HepG2 (cell line): Measurements from ENCODE around the gene GNG13. TPM values are rescaled to one million over a fixed set of nuclear protein-coding genes. Genes with fewer than 3 reads are reported as not detected.

Experiments
- ATAC-seq: fragments of 200-7000 bp; cut with Tn5 transposase; 3 replicates; pipeline ENCODE4 v1.9.1; 2020; ENCODE audit warnings: mild to moderate bottlenecking, moderate library complexity
- BruUV-seq: library from RNA; stranded (reverse); fragments of 400-500 nt; replicated peaks from 2 replicates; lab custom pipeline; 2021; lab: Mats Ljungman, UMichigan
- CTCF ChIA-PET: fragments of 300-600 bp; formaldehyde crosslinking; extraction: SDS; loops from one replicate; lab custom pipeline; 2021; ENCODE audit warnings: low total read pairs, inconsistent platforms, low intra/inter-chr PET ratio; lab: Yijun Ruan, JAX
- POLR2A ChIA-PET: fragments of 350-600 bp; sonication (Branson Sonifier 250); formaldehyde crosslinking; loops from one replicate; lab custom pipeline; 2020; ENCODE audit warnings: antibody characterized with exemption, inconsistent platforms; lab: Yijun Ruan, JAX
- DNase-seq: peaks from one replicate; pipeline ENCODE4 v3.0.0-alpha.2; 2015; ENCODE audit warnings: low spot score
- FAIRE-seq: peaks from 3 replicates; lab custom pipeline; 2011; peaks lifted over from hg19 to GRCh38; lab: Jason Lieb, UNC
- H2AFZ ChIP-seq: one replicate; pipeline ENCODE4 v1.6.1; 2011; ENCODE audit warnings: low read length, inconsistent platforms
- H3K27ac ChIP-seq: fragments of 300-600 bp; 3 replicates; pipeline ENCODE4 v1.8.0; 2011; ENCODE audit warnings: mixed run types, mild to moderate bottlenecking, mixed read lengths, low read length, inconsistent platforms; ENCODE audit not compliant: insufficient read depth; ENCODE audit errors: extremely low read length
- H3K27me3 ChIP-seq, 2 experiments: fragments of 200-600 bp in 1 of 2; 2 replicates in 1 of 2; 3 replicates in 1 of 2; pipeline versions ENCODE4 v1.6.0 to v1.8.0; 2011; ENCODE audit warnings: low read length in 2 of 2, mild to moderate bottlenecking in 2 of 2, moderate library complexity in 2 of 2, inconsistent platforms in 1 of 2; ENCODE audit not compliant: insufficient read depth in 2 of 2, control insufficient read depth in 1 of 2
- H3K36me3 ChIP-seq, 2 experiments: fragments of 200-600 bp in 1 of 2; replicated peaks in 1 of 2; 2 replicates in 1 of 2; 3 replicates in 1 of 2; pipeline versions ENCODE4 v1.5.1 to v1.8.0; 2011; ENCODE audit warnings: low read length in 2 of 2, inconsistent platforms in 1 of 2; ENCODE audit not compliant: insufficient read depth in 2 of 2, control insufficient read depth in 1 of 2
- H3K4me1 ChIP-seq: 2 replicates; pipeline ENCODE4 v1.5.1; 2012; ENCODE audit warnings: low read length, inconsistent platforms; ENCODE audit not compliant: insufficient read depth
- H3K4me2 ChIP-seq: 2 replicates; pipeline ENCODE4 v1.6.0; 2011; ENCODE audit warnings: low read depth, low read length, inconsistent platforms
- H3K4me3 ChIP-seq, 3 experiments: fragments of 200-600 bp in 1 of 3; sonication (generic), shearing (Covaris generic) in 1 of 3; replicated peaks in 1 of 3; 2 replicates each; pipeline ENCODE4 v1.5.1; 2011 to 2016; ENCODE audit warnings: low read length in 3 of 3, inconsistent platforms in 2 of 3, low read depth in 2 of 3, mild to moderate bottlenecking in 2 of 3, control low read depth in 1 of 3, mixed read lengths in 1 of 3; ENCODE audit not compliant: insufficient read depth in 1 of 3
- H3K79me2 ChIP-seq: one replicate; pipeline ENCODE4 v1.6.1; 2011; ENCODE audit warnings: low read length, inconsistent platforms; ENCODE audit not compliant: insufficient read depth
- H3K9ac ChIP-seq: 2 replicates; pipeline ENCODE4 v1.6.0; 2011; ENCODE audit warnings: mild to moderate bottlenecking, low read depth, low read length, inconsistent platforms; ENCODE audit not compliant: insufficient read depth
- H3K9me3 ChIP-seq: 2 replicates; pipeline ENCODE4 v1.5.1; 2012; ENCODE audit warnings: mild to moderate bottlenecking, low read length
- H4K20me1 ChIP-seq: 2 replicates; pipeline ENCODE4 v1.6.0; 2011; ENCODE audit warnings: inconsistent platforms, mild to moderate bottlenecking, low read length, moderate library complexity; ENCODE audit not compliant: insufficient read depth
- BORCS8-MEF2B ChIP-seq: sonication (generic); formaldehyde crosslinking; IDR thresholded peaks from 2 replicates; pipeline ENCODE4 v1.8.0; 2022; ENCODE audit warnings: mild to moderate bottlenecking, missing genetic modification reagents
- E2F1 ChIP-seq: sonication (generic); formaldehyde crosslinking; IDR thresholded peaks from 2 replicates; pipeline ENCODE4 v1.5.0; 2020; ENCODE audit warnings: missing genetic modification reagents
- HHEX ChIP-seq: IDR thresholded peaks from 2 replicates; pipeline ENCODE4 v1.6.1; 2016; ENCODE audit warnings: control low read depth
- HOXA9 ChIP-seq: sonication (generic); formaldehyde crosslinking; IDR thresholded peaks from 2 replicates; pipeline ENCODE4 v1.8.1; 2022; ENCODE audit warnings: missing genetic modification reagents, mild to moderate bottlenecking, moderate library complexity, borderline replicate concordance
- MAFK ChIP-seq, 2 experiments: IDR thresholded peaks in 1 of 2; conservative IDR thresholded peaks in 1 of 2; 2 replicates each; pipeline ENCODE4 v1.6.1; 2011; ENCODE audit warnings: improper control_type of control experiment in 2 of 2, low read length in 2 of 2
- MTA1 ChIP-seq: sonication (generic); formaldehyde crosslinking; IDR thresholded peaks from 2 replicates; pipeline ENCODE4 v1.4.0; 2020; ENCODE audit warnings: missing genetic modification reagents, mild to moderate bottlenecking, borderline replicate concordance
- NR0B2 ChIP-seq: sonication (generic); formaldehyde crosslinking; IDR thresholded peaks from 2 replicates; pipeline ENCODE4 v1.4.0; 2020; ENCODE audit warnings: mild to moderate bottlenecking, missing genetic modification reagents
- PHF8 ChIP-seq: sonication (generic); formaldehyde crosslinking; IDR thresholded peaks from 2 replicates; pipeline ENCODE4 v1.5.0; 2020; ENCODE audit warnings: missing genetic modification reagents
- PRDM4 ChIP-seq: sonication (generic); formaldehyde crosslinking; IDR thresholded peaks from 2 replicates; pipeline ENCODE4 v1.9.0; 2021; ENCODE audit warnings: missing genetic modification reagents, borderline replicate concordance
- RCOR2 ChIP-seq: IDR thresholded peaks from 2 replicates; pipeline ENCODE4 v1.6.1; 2016; ENCODE audit warnings: missing biosample characterization, missing genetic modification reagents
- SOX6 ChIP-seq, 2 experiments: fragments of 450-650 bp in 1 of 2; sonication (generic) in 1 of 2; formaldehyde crosslinking in 1 of 2; IDR thresholded peaks; 2 replicates each; pipeline versions ENCODE4 v1.4.0 to v1.6.1; 2017 to 2020; ENCODE audit warnings: antibody characterized with exemption in 1 of 2, mild to moderate bottlenecking in 1 of 2, missing genetic modification reagents in 1 of 2
- ZBTB26 ChIP-seq: IDR thresholded peaks from 2 replicates; pipeline ENCODE4 v1.6.1; 2016; ENCODE audit warnings: missing compliant biosample characterization, missing genetic modification reagents, borderline replicate concordance
- ZKSCAN5 ChIP-seq: sonication (generic); formaldehyde crosslinking; IDR thresholded peaks from 2 replicates; pipeline ENCODE4 v1.5.1; 2020; ENCODE audit warnings: mild to moderate bottlenecking, missing genetic modification reagents
- ZNF326 ChIP-seq: sonication (generic); formaldehyde crosslinking; IDR thresholded peaks from 2 replicates; pipeline ENCODE4 v1.4.0; 2020; ENCODE audit warnings: missing genetic modification reagents, borderline replicate concordance
- ZNF567 ChIP-seq: sonication (generic); formaldehyde crosslinking; IDR thresholded peaks from 2 replicates; pipeline ENCODE4 v1.8.1; 2023; ENCODE audit warnings: mild to moderate bottlenecking, missing genetic modification reagents, borderline replicate concordance
- ZNF605 ChIP-seq: sonication (generic); formaldehyde crosslinking; IDR thresholded peaks from 2 replicates; pipeline ENCODE4 v1.8.0; 2022; ENCODE audit warnings: mild to moderate bottlenecking, missing genetic modification reagents
- ZNF780A ChIP-seq: sonication (generic); formaldehyde crosslinking; IDR thresholded peaks from 2 replicates; pipeline ENCODE4 v1.8.0; 2022; ENCODE audit warnings: mild to moderate bottlenecking, missing genetic modification reagents, moderate library complexity
- WGBS: methylation state at CpG from one replicate; pipeline ENCODE4 v1.1.6; 2017; ENCODE audit warnings: low lambda C conversion rate; 5-methylcytosine and 5-hydroxymethylcytosine counted together
- in situ Hi-C: cut with HindIII; loops from 2 replicates; pipeline ENCODE4 v1.10.0; 2017; ENCODE audit warnings: low pct_unique_long_range_greater_than_20kb; ENCODE audit not compliant: extremely low pct_ligation_motif_present
- intact Hi-C: fragments of 100-400 bp; cut with micrococcal nuclease; formaldehyde crosslinking; loops from one replicate; pipeline ENCODE4 v1.10.0; 2022; ENCODE audit not compliant: unreplicated experiment
- polyA plus RNA-seq, 8 experiments: library from polyadenylated mRNA; depleted of rRNA in 3 of 8; stranded (reverse) in 7 of 8; unstranded in 1 of 8; fragments of >200 nt; fragmentation: Illumina TruSeq in 4 of 8; extraction: Trizol in 4 of 8; gene quantifications; 2 replicates each; pipeline versions ENCODE4 v1.2.1 to v1.2.3, GENCODE V29; 2011 to 2016; ENCODE audit warnings: low read depth in 4 of 8, missing spikeins in 1 of 8, mixed read lengths in 1 of 8; ENCODE audit not compliant: insufficient read depth in 1 of 8
- total RNA-seq, 5 experiments: library from RNA; depleted of rRNA; stranded (reverse); fragments of >200 nt; fragmentation: Illumina TruSeq; extraction: Trizol; gene quantifications; 2 replicates each; pipeline ENCODE4 v1.2.3, GENCODE V29; 2016; ENCODE audit warnings: low read depth in 1 of 5
- TF ChIP-seq, protein P1 (sequence below): sonication (generic); formaldehyde crosslinking; IDR thresholded peaks from 2 replicates; pipeline ENCODE4 v1.4.0; 2020; ENCODE audit warnings: low read depth, mild to moderate bottlenecking, missing genetic modification reagents

GNG13 gene
- total and polyA plus RNA-seq, 2 of the 13 experiments (the other 11 are each of a cell fraction or from before 2014, with no cell fraction given): not detected

- Histone ChIP-seq H3K27ac (no peak overlapping the region), H3K79me2 (no peaks in the 10 kb centered on the region), H3K9ac (no peak overlapping the region), H3K4me1 (peaks cover 14% of the 10 kb centered on the region), H3K4me3 (no peak overlapping the region), H2AFZ (no peak overlapping the region), H3K4me2 (no peak overlapping the region), H3K9me3 (no peaks in the 10 kb centered on the region), H4K20me1 (no peaks in the 10 kb centered on the region), H3K36me3 (no peaks in the 10 kb centered on the region), H3K27me3 (peaks cover 0 to 2% of the 10 kb centered on the region in 2 experiments; a peak in 2 of 5 replicates)
- ChIA-PET CTCF (no interaction called here), POLR2A (no interaction called here)
- TF ChIP-seq BORCS8-MEF2B (CRISPR knock-in tag) (no peak), ZNF326 (no peak), MTA1 (CRISPR knock-in tag) (no peak), ZNF605 (CRISPR knock-in tag) (no peak), SOX6 (IDR thresholded peaks at IDR 0.05) (no peak), SOX6 (CRISPR knock-in tag; IDR thresholded peaks at IDR 0.05) (no peak), MAFK (conservative IDR thresholded peaks at IDR 0.05 in 1 of 2, IDR thresholded peaks at IDR 0.05 in 1 of 2; ENCODE audit: low read length in 2 of 2) (no peak), NR0B2 (CRISPR knock-in tag) (no peak), ZNF780A (CRISPR knock-in tag) (no peak), PHF8 (CRISPR knock-in tag) (no peak), ZNF567 (CRISPR knock-in tag) (no peak), PRDM4 (CRISPR knock-in tag) (no peak), ZBTB26 (CRISPR knock-in tag) (no peak), ZKSCAN5 (CRISPR knock-in tag) (no peak), E2F1 (CRISPR knock-in tag) (no peak), HOXA9 (CRISPR knock-in tag) (no peak), RCOR2 (CRISPR knock-in tag) (no peak), HHEX (no peak)
- TF ChIP-seq, protein P1, sequence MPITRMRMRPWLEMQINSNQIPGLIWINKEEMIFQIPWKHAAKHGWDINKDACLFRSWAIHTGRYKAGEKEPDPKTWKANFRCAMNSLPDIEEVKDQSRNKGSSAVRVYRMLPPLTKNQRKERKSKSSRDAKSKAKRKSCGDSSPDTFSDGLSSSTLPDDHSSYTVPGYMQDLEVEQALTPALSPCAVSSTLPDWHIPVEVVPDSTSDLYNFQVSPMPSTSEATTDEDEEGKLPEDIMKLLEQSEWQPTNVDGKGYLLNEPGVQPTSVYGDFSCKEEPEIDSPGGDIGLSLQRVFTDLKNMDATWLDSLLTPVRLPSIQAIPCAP (CRISPR knock-in tag): no peak
- FAIRE-seq (no peak), DNase-seq (no peak), ATAC-seq (no peak)
- 58% methylated on average over 18 of the region's 29 CpGs for WGBS
- in situ Hi-C loops: no loop called here
- intact Hi-C loops: no loop called here
- BruUV-seq: no TSS peak
These were observed 34.3 kb downstream of the GNG13 start for GRCh38 chr16:766008-766819.
